Neural cell (in vitro differentiated cells): ENCODE data around the gene ZNF771. TPM values are rescaled to one million over a fixed set of nuclear protein-coding genes. Genes with fewer than 3 reads are reported as not detected.
"Not testable (repeated sequence)": the region's sequence is repeated elsewhere in the genome, so short reads cannot be mapped to it uniquely, and the experiment has no call there.

ENCODE experiments used
- H2AFZ ChIP-seq: fragments of 200-600, 300-800 bp; sonication (generic), shearing (Covaris generic); 2 replicates; pipeline ENCODE4 v1.6.0; 2014; ENCODE audit warnings: low read depth, mild to moderate bottlenecking, antibody characterized with exemption, low read length, moderate library complexity
- H3F3A ChIP-seq: fragments of 200-600 bp; shearing (Covaris generic); 2 replicates; pipeline ENCODE4 v1.6.1; 2016; ENCODE audit warnings: mild to moderate bottlenecking, moderate library complexity, mixed read lengths, antibody characterized with exemption, low read length; ENCODE audit not compliant: insufficient read depth, poor library complexity, severe bottlenecking
- H3K27ac ChIP-seq: fragments of 200-600, 300-800 bp; sonication (generic), shearing (Covaris generic); 2 replicates; pipeline ENCODE4 v1.5.1; 2014; ENCODE audit warnings: mild to moderate bottlenecking, low read length, moderate library complexity
- H3K27me3 ChIP-seq: fragments of 300-800, 200-600 bp; sonication (generic), shearing (Covaris generic); 2 replicates; pipeline ENCODE4 v1.6.0; 2014; ENCODE audit warnings: mild to moderate bottlenecking, low read depth, low read length, moderate library complexity; ENCODE audit not compliant: insufficient read depth
- H3K36me3 ChIP-seq: fragments of 300-800, 200-600 bp; sonication (generic), shearing (Covaris generic); 2 replicates; pipeline ENCODE4 v1.5.1; 2014; ENCODE audit warnings: mild to moderate bottlenecking, antibody characterized with exemption, low read length, moderate library complexity; ENCODE audit not compliant: insufficient read depth
- H3K4me2 ChIP-seq: fragments of 300-800, 200-600 bp; sonication (generic), shearing (Covaris generic); 2 replicates; pipeline ENCODE4 v1.6.0; 2014; ENCODE audit warnings: mild to moderate bottlenecking, low read length
- H3K4me3 ChIP-seq: fragments of 300-800, 200-600 bp; sonication (generic), shearing (Covaris generic); 2 replicates; pipeline ENCODE4 v1.5.1; 2014; ENCODE audit warnings: mild to moderate bottlenecking, low read length, moderate library complexity
- H3K79me2 ChIP-seq: fragments of 200-600 bp; shearing (Covaris generic); replicated peaks from 2 replicates; pipeline ENCODE4 v1.6.0; 2014; ENCODE audit warnings: mild to moderate bottlenecking, low read length, moderate library complexity; ENCODE audit not compliant: insufficient read depth
- H3K9ac ChIP-seq: fragments of 300-800, 200-600 bp; sonication (generic), shearing (Covaris generic); 2 replicates; pipeline ENCODE4 v1.6.1; 2016; ENCODE audit warnings: mild to moderate bottlenecking, low read length, mixed read lengths
- H3K9me2 ChIP-seq: fragments of 200-600 bp; shearing (Covaris generic); 2 replicates; pipeline ENCODE4 v1.6.1; 2016; ENCODE audit warnings: mild to moderate bottlenecking, low read length, mixed read lengths; ENCODE audit not compliant: insufficient read depth
- H3K9me3 ChIP-seq: fragments of 200-600, 300-800 bp; sonication (generic), shearing (Covaris generic); 2 replicates; pipeline ENCODE4 v1.6.1; 2016; ENCODE audit warnings: mild to moderate bottlenecking, mixed run types, low read length, moderate library complexity, mixed read lengths
- H4K20me1 ChIP-seq: fragments of 200-600 bp; shearing (Covaris generic); 2 replicates; pipeline ENCODE4 v1.6.1; 2016; ENCODE audit warnings: mild to moderate bottlenecking, mixed run types; ENCODE audit not compliant: insufficient read depth
- EP300 ChIP-seq: fragments of 450-650 bp; conservative IDR thresholded peaks from 2 replicates; pipeline ENCODE4 v1.6.1; 2014; ENCODE audit warnings: antibody characterized with exemption, mild to moderate bottlenecking, moderate library complexity; ENCODE audit not compliant: poor library complexity, severe bottlenecking
- EZH2 ChIP-seq: fragments of 200-600, 300-800 bp; shearing (Covaris generic), sonication (generic); IDR thresholded peaks from 2 replicates; pipeline ENCODE4 v1.6.1; 2014; ENCODE audit warnings: antibody characterized with exemption, low read length, borderline replicate concordance, mild to moderate bottlenecking; ENCODE audit not compliant: insufficient read depth, poor library complexity, severe bottlenecking
- MXI1 ChIP-seq: fragments of 450-650 bp; conservative IDR thresholded peaks from 2 replicates; pipeline ENCODE4 v1.6.1; 2014; ENCODE audit warnings: antibody characterized with exemption, mild to moderate bottlenecking; ENCODE audit not compliant: poor library complexity, severe bottlenecking
- POLR2AphosphoS5 ChIP-seq: IDR thresholded peaks from 2 replicates; pipeline ENCODE4 v1.6.1; 2012
- RAD21 ChIP-seq: fragments of 450-650 bp; conservative IDR thresholded peaks from 2 replicates; pipeline ENCODE4 v1.6.1; 2014; ENCODE audit warnings: antibody characterized with exemption, mild to moderate bottlenecking, moderate library complexity
- REST ChIP-seq: IDR thresholded peaks from 2 replicates; pipeline ENCODE4 v1.6.1; 2012; ENCODE audit warnings: borderline replicate concordance
- SMC3 ChIP-seq: fragments of 450-650 bp; conservative IDR thresholded peaks from 2 replicates; pipeline ENCODE4 v1.6.1; 2014; ENCODE audit warnings: antibody characterized with exemption, mild to moderate bottlenecking, moderate library complexity; ENCODE audit not compliant: poor library complexity
- TAF1 ChIP-seq: IDR thresholded peaks from 2 replicates; pipeline ENCODE4 v1.6.1; 2012; ENCODE audit warnings: low read depth
- polyA plus RNA-seq: library from polyadenylated mRNA; depleted of rRNA; stranded (reverse); fragments of >200 nt; gene quantifications from 2 replicates; pipeline ENCODE4 v1.2.3, GENCODE V29; 2014
- TF ChIP-seq, protein P1 (sequence below): fragments of 450-650 bp; IDR thresholded peaks from 2 replicates; pipeline ENCODE4 v1.5.1; 2014; ENCODE audit warnings: antibody characterized with exemption, mild to moderate bottlenecking, moderate library complexity; ENCODE audit not compliant: poor library complexity, severe bottlenecking

The ZNF771 gene
- polyA plus RNA-seq, 1 donor from 2014 or later = 11.7 TPM

DNA sequence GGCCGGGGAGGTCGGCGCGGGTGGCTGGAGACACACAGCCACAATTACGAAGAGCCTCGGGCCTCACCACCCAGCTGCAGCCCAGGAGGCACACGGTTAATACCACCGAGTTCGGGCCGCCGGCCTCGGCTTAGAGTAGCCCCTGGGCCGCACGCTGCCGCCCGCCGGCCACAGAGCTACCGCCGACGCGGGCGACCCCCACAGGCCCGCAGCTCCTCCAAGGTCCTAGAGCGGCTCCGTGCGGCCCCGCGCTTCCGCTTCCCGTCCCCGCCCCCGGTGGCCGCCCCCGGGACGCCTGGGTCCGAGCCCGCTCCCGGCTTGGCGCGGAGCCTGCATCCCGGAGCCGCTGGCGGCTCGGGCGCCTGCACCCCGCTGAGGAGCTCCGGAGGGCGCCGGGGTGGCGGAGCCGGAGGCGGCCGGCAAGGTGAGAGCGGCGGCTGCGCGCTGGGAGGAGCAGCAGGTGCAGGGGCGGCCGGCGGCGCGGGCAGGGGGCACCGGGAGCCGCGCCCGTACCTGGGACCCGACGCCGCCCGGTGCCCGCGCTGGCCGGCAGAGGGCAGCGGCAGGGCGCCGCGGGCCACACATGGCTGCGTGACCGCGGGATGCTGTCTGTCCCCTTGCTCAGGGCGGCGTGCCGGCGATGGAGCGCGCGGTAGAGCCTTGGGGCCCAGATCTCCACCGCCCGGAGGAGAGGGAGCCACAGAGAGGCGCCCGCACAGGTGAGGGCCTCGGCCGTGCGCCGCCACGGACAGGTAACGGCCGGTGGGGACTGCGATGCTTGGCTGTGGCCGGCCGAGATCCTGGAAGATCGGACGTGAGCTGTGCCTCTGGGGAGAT is 12.0 kb upstream of the ZNF771 start, which contains the start of gene ZNF48:
Gene ZNF48 (plus strand): TSS at position 266 of the 837 bp plus-strand sequence. CDS start 375 bp downstream, at position 641.
- Histone ChIP-seq H3K9me2 (no peaks in the 10 kb centered on the region), H4K20me1 (no peaks in the 10 kb centered on the region), H3K4me2 (peak within 1 kb of the TSS; percentile 100), H3K79me2 (peaks cover 32% of the 10 kb centered on the region), H3K36me3 (peaks cover 7% of the 10 kb centered on the region), H3K9ac (peak within 1 kb of the TSS; percentile 95), H3F3A (peaks cover 15% of the 10 kb centered on the region), H3K4me3 (peak within 1 kb of the TSS; percentile 100), H3K27ac (peak within 1 kb of the TSS; percentile 99), H3K9me3 (no peaks in the 10 kb centered on the region), H3K27me3 (no peaks in the 10 kb centered on the region), H2AFZ (peak within 1 kb of the TSS; percentile 56)
- peak; percentile 86 for TF ChIP-seq MXI1
- TF ChIP-seq POLR2AphosphoS5 = peak; percentile 69
- no peak for TF ChIP-seq EZH2
- peak; percentile 52 for TF ChIP-seq SMC3
- no peak for TF ChIP-seq TAF1
- peak; percentile 69 for TF ChIP-seq REST
- TF ChIP-seq EP300 = peak; percentile 37
- TF ChIP-seq, protein P1, sequence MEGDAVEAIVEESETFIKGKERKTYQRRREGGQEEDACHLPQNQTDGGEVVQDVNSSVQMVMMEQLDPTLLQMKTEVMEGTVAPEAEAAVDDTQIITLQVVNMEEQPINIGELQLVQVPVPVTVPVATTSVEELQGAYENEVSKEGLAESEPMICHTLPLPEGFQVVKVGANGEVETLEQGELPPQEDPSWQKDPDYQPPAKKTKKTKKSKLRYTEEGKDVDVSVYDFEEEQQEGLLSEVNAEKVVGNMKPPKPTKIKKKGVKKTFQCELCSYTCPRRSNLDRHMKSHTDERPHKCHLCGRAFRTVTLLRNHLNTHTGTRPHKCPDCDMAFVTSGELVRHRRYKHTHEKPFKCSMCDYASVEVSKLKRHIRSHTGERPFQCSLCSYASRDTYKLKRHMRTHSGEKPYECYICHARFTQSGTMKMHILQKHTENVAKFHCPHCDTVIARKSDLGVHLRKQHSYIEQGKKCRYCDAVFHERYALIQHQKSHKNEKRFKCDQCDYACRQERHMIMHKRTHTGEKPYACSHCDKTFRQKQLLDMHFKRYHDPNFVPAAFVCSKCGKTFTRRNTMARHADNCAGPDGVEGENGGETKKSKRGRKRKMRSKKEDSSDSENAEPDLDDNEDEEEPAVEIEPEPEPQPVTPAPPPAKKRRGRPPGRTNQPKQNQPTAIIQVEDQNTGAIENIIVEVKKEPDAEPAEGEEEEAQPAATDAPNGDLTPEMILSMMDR = peak; percentile 59
- TF ChIP-seq RAD21 = no peak

DNA sequence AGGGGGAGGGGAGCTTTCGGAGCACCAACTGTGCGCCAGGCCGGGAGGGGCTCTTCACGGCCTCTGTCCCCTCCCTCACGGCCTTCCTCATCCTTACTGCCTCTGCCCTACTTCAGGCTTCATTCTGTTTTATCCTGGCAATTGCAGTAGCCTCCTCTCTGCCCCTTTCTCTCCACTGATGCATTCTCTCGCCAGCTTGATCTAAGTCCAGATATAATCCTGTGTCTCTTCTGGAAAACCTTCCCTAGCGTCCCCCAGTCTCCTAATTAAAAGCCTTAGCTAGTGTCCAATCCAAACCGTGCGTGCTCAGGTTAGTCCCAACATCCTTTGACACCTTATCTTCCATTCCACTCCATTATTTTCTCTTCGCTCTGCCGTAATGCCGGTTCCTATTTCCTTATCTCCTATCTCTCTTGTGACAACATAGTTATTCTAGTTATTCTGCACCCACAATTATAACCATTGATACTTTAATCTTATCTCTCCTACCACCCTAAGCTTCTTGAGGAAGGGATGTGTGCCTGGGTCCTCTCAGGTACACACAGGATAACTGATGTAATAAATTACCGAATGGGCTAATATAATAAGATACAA is 11.3 kb upstream of the ZNF771 start:
- H3K9me2 ChIP-seq = no peaks in the 10 kb centered on the region
- H4K20me1 ChIP-seq = no peaks in the 10 kb centered on the region
- H2AFZ ChIP-seq = no peak overlapping the region
- peaks cover 32% of the 10 kb centered on the region for H3K79me2 ChIP-seq
- peak overlapping the region; percentile 100 for H3K4me2 ChIP-seq
- peak overlapping the region; percentile 99 for H3K27ac ChIP-seq
- H3K27me3 ChIP-seq = no peaks in the 10 kb centered on the region
- no peaks in the 10 kb centered on the region for H3K9me3 ChIP-seq
- peaks cover 7% of the 10 kb centered on the region for H3K36me3 ChIP-seq
- TF ChIP-seq POLR2AphosphoS5 (no peak), TAF1 (no peak), EP300 (no peak), REST (no peak), EZH2 (no peak), SMC3 (no peak)
- H3K4me3 ChIP-seq = peak overlapping the region; percentile 100
- peaks cover 15% of the 10 kb centered on the region for H3F3A ChIP-seq
- H3K9ac ChIP-seq = peak overlapping the region; percentile 95

- not testable (repeated sequence) for H3K36me3 ChIP-seq, H4K20me1 ChIP-seq, H3K9me3 ChIP-seq, H2AFZ ChIP-seq, H3K27me3 ChIP-seq, H3K9me2 ChIP-seq
- Histone ChIP-seq H3K79me2 (peaks cover 32% of the 10 kb centered on the region), H3F3A (peaks cover 15% of the 10 kb centered on the region), H3K4me3 (peak overlapping the region; percentile 100), H3K27ac (peak overlapping the region; percentile 99), H3K9ac (peak overlapping the region; percentile 95), H3K4me2 (peak overlapping the region; percentile 100)
These were observed 10.8 kb upstream of the ZNF771 start for GRCh38 chr16:30396627-30397026.
